H1 (cell line): Measurements from ENCODE around the gene FBLN2. TPM values are rescaled to one million over a fixed set of nuclear protein-coding genes. Genes with fewer than 3 reads are reported as not detected.

Experiments
- ASH2L ChIP-seq: fragments of 200-600, 300-600 bp; sonication (generic); IDR thresholded peaks from one replicate; pipeline ENCODE4 v1.7.1; 2017; ENCODE audit warnings: low read length
- CHD7 ChIP-seq: fragments of 300-600 bp; sonication (generic); IDR thresholded peaks from 2 replicates; pipeline ENCODE4 v1.7.1; 2012; ENCODE audit warnings: low read length, moderate library complexity, mild to moderate bottlenecking, inconsistent platforms; ENCODE audit not compliant: insufficient replicate concordance
- JUND ChIP-seq: IDR thresholded peaks from 2 replicates; pipeline ENCODE4 v1.6.1; 2011; ENCODE audit warnings: mild to moderate bottlenecking, improper control_type of control experiment, low read length
- RAD21 ChIP-seq, 2 experiments: IDR thresholded peaks in 1 of 2; conservative IDR thresholded peaks in 1 of 2; 2 replicates each; pipeline ENCODE4 v1.6.1; 2011; ENCODE audit warnings: low read depth in 2 of 2, low read length in 2 of 2, improper control_type of control experiment in 1 of 2, inconsistent platforms in 1 of 2, mild to moderate bottlenecking in 1 of 2, moderate library complexity in 1 of 2
- RBBP5 ChIP-seq: IDR thresholded peaks from 2 replicates; pipeline ENCODE4 v1.7.1; 2012; ENCODE audit warnings: low read depth, mild to moderate bottlenecking, inconsistent platforms, low read length, moderate library complexity, borderline replicate concordance
- polyA plus RNA-seq, 7 experiments: library from polyadenylated mRNA; depleted of rRNA in 3 of 7; stranded (reverse) in 5 of 7; unstranded in 2 of 7; fragments of >200 nt in 5 of 7; fragments of 200-250 nt in 2 of 7; gene quantifications; 1 replicate in 5 of 7; 2 replicates in 1 of 7; 4 replicates in 1 of 7; pipeline versions ENCODE4 v1.2.1 to v1.2.3, GENCODE V29; 2011 to 2013; ENCODE audit warnings: missing spikeins in 2 of 7, mixed read lengths in 2 of 7
- total RNA-seq: library from RNA; stranded (reverse); fragmentation: NEBNext Ultra II Directional; extraction: Animal tissue kit (Norgen Biotek cat#: 25700); gene quantifications from 2 replicates; pipeline ENCODE4 v1.2.1, GENCODE V29; 2021

The FBLN2 gene
- total and polyA plus RNA-seq, 2 of the 8 experiments (the other 6 are each of a cell fraction or from before 2014, with no cell fraction given): 17.4 to 24.2 TPM

GRCh38 chr3:13571831-13572750 is 23.2 kb downstream of the FBLN2 start (continued):
- TF ChIP-seq CHD7: no peak
- no peak for TF ChIP-seq RBBP5
- no peak for TF ChIP-seq ASH2L
- no peak for TF ChIP-seq JUND
- TF ChIP-seq RAD21 (IDR thresholded peaks at IDR 0.05 in 1 of 2, conservative IDR thresholded peaks at IDR 0.05 in 1 of 2; ENCODE audit: low read depth in 2 of 2, low read length in 2 of 2): no peak
